Activated T-cell treated with anti-CD3 and anti-CD28 coated beads, Interleukin-2, amount 50 U/mL, for 72 hours (primary cell): ENCODE measurements around the gene FXN. TPM values are rescaled to one million over a fixed set of nuclear protein-coding genes. Genes with fewer than 3 reads are reported as not detected.
"Not testable (repeated sequence)": the region's sequence is repeated elsewhere in the genome, so short reads cannot be mapped to it uniquely, and the experiment has no call there.

Experiments used
- ATAC-seq, 2 donors: fragments of 150-1000 bp; cut with Tn5 transposase; replicated peaks in 1 of 2; 2 replicates each; pipeline ENCODE4 v1.10.0; 2021; ENCODE audit warnings: moderate library complexity in 2 of 2, mild to moderate bottlenecking in 1 of 2
- DNase-seq, 2 donors: peaks; one replicate each; pipeline ENCODE4 v3.0.0; 2021 to 2022; ENCODE audit warnings: mixed read lengths in 1 of 2
- H3K27ac Mint-ChIP-seq: one replicate; pipeline ENCODE4 v1.8.0; 2022; ENCODE audit warnings: mild to moderate bottlenecking, moderate library complexity, mixed read lengths
- H3K27me3 Mint-ChIP-seq: one replicate; pipeline ENCODE4 v1.8.0; 2022; ENCODE audit warnings: low read depth, mixed read lengths
- H3K36me3 Mint-ChIP-seq, 2 donors: one replicate each; pipeline ENCODE4 v1.8.0; 2022; ENCODE audit warnings: mixed read lengths in 2 of 2, mild to moderate bottlenecking in 1 of 2; ENCODE audit not compliant: insufficient read depth in 2 of 2
- H3K4me1 Mint-ChIP-seq: one replicate; pipeline ENCODE4 v1.8.0; 2022; ENCODE audit warnings: low read depth, mixed read lengths
- H3K4me3 Mint-ChIP-seq, 2 donors: one replicate each; pipeline ENCODE4 v1.8.0; 2022; ENCODE audit warnings: mild to moderate bottlenecking in 2 of 2, mixed read lengths in 2 of 2, moderate library complexity in 2 of 2
- H3K9me3 Mint-ChIP-seq, 2 donors: one replicate each; pipeline ENCODE4 v1.8.0; 2022; ENCODE audit warnings: mixed read lengths in 2 of 2
- total RNA-seq, 2 donors: library from RNA; stranded (reverse); gene quantifications; one replicate each; pipeline ENCODE4 v1.2.3, GENCODE V29; 2022

FXN gene
- total RNA-seq, 2 donors from 2014 or later, result 14.6 to 18.6 TPM

- not testable (repeated sequence) for H3K27me3 Mint-ChIP-seq, ATAC-seq, H3K4me3 Mint-ChIP-seq, H3K27ac Mint-ChIP-seq, H3K9me3 Mint-ChIP-seq, H3K36me3 Mint-ChIP-seq, H3K4me1 Mint-ChIP-seq, DNase-seq
Measured at GRCh38 chr9:69103348-69103996, 67.9 kb downstream of the FXN start.

- Mint-ChIP-seq H3K4me1 (no peaks in the 10 kb centered on the region), H3K27me3 (no peaks in the 10 kb centered on the region), H3K36me3 (no peaks in the 10 kb centered on the region), H3K4me3 (no peak overlapping the region), H3K9me3 (no peaks in the 10 kb centered on the region), H3K27ac (no peak overlapping the region)
- no peak for ATAC-seq
- DNase-seq, result no peak
Measured at GRCh38 chr9:69104830-69105527, 69.4 kb downstream of the FXN start.

- no peaks in the 10 kb centered on the region for H3K36me3 Mint-ChIP-seq
- H3K4me1 Mint-ChIP-seq, result no peaks in the 10 kb centered on the region
- H3K4me3 Mint-ChIP-seq, result no peak overlapping the region
- no peak overlapping the region for H3K27ac Mint-ChIP-seq
- no peak for ATAC-seq
- H3K9me3 Mint-ChIP-seq, result no peaks in the 10 kb centered on the region
- no peak for DNase-seq
- H3K27me3 Mint-ChIP-seq, result no peaks in the 10 kb centered on the region
Measured at GRCh38 chr9:69107771-69108170, 72.2 kb downstream of the FXN start.

DNA sequence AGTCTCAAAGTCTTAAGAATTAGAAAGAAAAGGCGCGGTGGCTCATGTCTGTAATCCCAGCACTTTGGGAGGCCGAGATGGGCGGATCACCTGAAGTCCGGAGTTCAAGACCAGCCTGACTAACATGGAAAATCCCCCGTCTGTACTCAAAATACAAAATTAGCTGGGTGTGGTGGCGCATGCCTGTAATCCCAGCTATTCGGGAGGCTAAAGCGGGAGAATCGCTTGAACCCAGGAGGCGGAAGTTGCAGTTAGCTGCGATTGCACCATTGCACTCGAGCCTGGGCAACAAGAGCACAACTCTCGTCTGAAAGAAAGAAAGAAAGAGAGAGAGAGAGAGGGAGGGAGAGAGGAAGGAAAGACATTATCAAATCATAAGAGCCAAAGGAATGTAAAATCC, 73.2 kb downstream of the FXN start:
- H3K27me3 Mint-ChIP-seq, H3K9me3 Mint-ChIP-seq, H3K4me3 Mint-ChIP-seq, DNase-seq, H3K27ac Mint-ChIP-seq, H3K4me1 Mint-ChIP-seq, ATAC-seq, H3K36me3 Mint-ChIP-seq: not testable (repeated sequence)

DNA sequence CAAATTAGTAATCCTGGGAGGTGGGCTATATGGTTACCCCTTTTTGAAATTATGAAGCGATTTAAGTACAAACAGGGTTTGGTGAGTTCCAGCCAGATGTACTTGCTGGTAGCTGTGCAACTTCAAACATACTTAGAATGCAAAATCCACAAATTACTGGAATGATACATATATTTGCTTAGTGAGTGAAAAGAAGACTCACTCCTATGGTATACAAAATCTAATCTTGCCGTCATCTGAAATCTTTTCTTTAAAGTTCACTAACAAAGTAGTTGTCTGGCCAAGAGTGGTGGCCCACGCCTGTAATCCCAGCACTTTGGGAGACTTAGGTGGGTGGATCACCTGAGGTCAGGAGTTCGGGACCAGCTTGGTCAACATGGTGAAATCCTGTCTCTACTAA, 73.6 kb downstream of the FXN start:
- ATAC-seq (no peak), DNase-seq (no peak)
- H3K9me3 Mint-ChIP-seq, result no peaks in the 10 kb centered on the region
- H3K27me3 Mint-ChIP-seq, result no peaks in the 10 kb centered on the region
- H3K4me1 Mint-ChIP-seq, result no peaks in the 10 kb centered on the region
- H3K36me3 Mint-ChIP-seq, result no peaks in the 10 kb centered on the region
- no peak overlapping the region for H3K4me3 Mint-ChIP-seq
- no peak overlapping the region for H3K27ac Mint-ChIP-seq

GRCh38 chr9:69112646-69113045, 77.1 kb downstream of the FXN start:
- H3K27ac Mint-ChIP-seq, DNase-seq, H3K27me3 Mint-ChIP-seq, H3K4me3 Mint-ChIP-seq, ATAC-seq, H3K36me3 Mint-ChIP-seq, H3K4me1 Mint-ChIP-seq, H3K9me3 Mint-ChIP-seq: not testable (repeated sequence)

GRCh38 chr9:69115621-69116020, 80.1 kb downstream of the FXN start:
- ATAC-seq, result no peak
- H3K9me3 Mint-ChIP-seq, result no peaks in the 10 kb centered on the region
- H3K4me3 Mint-ChIP-seq, result no peak overlapping the region
- H3K27me3 Mint-ChIP-seq, result no peaks in the 10 kb centered on the region
- peaks cover 4% of the 10 kb centered on the region for H3K4me1 Mint-ChIP-seq
- no peak for DNase-seq
- H3K36me3 Mint-ChIP-seq, result no peaks in the 10 kb centered on the region
- no peak overlapping the region for H3K27ac Mint-ChIP-seq

DNA sequence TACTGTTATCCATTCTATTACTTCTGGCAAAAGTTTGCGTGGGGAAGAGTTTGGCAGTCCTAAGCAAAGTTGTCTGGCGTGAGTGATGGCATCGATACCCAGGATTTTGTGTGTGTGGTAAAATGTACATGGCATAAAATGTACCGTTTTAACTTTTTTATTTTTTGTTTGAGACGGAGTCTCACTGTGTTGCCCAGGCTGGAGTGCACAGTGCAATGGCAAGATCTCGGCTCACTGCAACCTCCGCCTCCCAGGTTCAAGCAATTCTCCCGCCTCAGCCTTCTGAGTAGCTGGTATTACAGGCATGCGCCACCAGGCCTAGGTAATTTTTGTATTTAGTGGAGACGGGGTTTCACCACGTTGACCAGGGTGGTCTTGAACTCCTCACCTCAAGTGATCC, 83.1 kb downstream of the FXN start:
- no peak overlapping the region for H3K4me3 Mint-ChIP-seq
- H3K36me3 Mint-ChIP-seq, result no peaks in the 10 kb centered on the region
- H3K9me3 Mint-ChIP-seq, result no peaks in the 10 kb centered on the region
- DNase-seq, result no peak
- H3K27ac Mint-ChIP-seq, result no peak overlapping the region
- no peaks in the 10 kb centered on the region for H3K27me3 Mint-ChIP-seq
- peaks cover 14% of the 10 kb centered on the region for H3K4me1 Mint-ChIP-seq
- no peak for ATAC-seq

DNA sequence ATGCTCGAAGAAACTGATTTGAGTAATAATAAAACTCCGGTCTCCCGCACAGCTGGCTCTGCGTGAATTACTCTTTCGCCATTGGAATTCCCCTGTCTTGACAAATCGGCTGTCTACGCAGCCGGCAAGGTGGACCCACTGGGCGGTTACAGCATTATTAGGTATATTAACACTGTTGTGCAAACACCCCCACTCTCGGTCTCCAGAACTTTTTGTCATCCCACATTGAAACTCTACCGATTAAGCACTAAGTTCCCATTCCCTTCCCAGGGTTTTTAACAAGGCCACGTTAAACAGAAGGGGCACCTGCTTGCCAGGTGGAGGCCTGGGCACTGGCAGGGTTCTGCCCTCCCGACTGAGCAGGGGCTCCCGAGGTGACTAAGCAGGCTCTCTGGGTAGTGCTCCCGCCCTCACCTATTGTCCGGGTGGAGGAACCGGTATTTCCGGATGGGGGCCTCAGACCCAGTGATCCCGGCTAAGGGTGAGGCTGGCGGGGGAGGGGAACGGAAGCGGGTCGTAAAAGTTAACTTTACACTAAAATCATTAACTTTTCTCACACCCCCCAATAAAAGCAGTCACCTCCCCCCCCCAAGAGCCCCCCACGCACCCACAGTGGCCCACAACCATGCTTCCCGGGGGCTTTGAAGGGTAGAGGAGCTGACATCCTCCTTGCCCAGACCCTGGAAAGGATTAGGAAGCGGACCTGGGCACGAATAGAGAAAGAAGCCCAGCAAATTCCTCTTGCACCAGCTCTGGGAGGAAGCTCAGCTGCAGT, 85.0 kb downstream of the FXN start:
- Mint-ChIP-seq H3K4me3 (peak overlapping the region; percentile 92), H3K36me3 (no peaks in the 10 kb centered on the region), H3K4me1 (peaks cover 14% of the 10 kb centered on the region), H3K9me3 (no peaks in the 10 kb centered on the region), H3K27ac (no peak overlapping the region), H3K27me3 (no peaks in the 10 kb centered on the region)
- ATAC-seq (no peak), DNase-seq (peak; percentile 8 to 25)

DNA sequence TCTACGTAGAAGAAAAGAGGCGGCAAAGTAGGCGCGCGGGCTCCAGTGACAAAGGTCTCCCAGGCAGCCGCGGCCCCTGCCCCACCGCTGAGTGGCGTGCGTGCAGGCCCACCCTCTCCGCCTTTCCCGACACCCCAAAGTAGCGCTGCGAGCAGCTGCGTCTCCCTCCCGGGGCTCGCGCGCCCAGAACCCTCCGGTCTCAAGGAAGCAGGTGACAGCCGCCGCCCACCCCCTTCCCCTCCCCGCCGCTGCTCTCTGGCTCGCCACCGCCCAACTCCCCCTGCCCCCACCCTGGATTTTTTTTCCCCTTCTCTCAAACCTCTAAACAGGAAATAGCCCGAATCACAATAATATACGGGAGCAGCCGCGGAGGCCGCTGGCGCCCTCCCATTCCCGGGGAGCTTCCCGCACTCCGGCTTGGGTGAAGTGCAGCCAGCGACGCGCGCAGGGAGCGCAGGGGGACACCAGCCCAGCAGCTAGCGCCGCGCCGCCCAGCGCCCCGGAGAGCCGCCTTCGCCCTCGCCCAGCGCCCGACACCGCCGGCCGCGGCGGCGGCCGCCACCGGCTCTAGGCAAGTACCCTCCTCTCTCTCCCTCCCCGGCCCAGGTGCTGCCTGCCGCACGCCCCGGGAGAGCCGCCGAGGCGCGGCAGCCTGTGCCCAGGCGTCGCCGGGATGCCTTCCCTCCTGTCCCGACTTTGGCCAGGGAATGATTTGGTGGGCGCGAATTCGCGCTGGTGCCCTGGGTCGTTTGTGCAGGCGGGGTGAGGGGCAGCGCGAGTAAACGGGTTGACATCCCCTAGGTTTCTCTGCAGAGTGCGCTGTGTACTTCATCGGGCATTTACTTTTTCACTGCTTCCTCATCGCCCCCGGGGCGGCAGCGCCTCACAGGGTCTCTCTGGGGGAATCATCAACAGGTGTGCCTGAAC, 85.9 kb downstream of the FXN start:
- Mint-ChIP-seq H3K9me3 (no peaks in the 10 kb centered on the region), H3K4me3 (peak overlapping the region; percentile 92), H3K27ac (no peak overlapping the region), H3K36me3 (no peaks in the 10 kb centered on the region), H3K27me3 (no peaks in the 10 kb centered on the region), H3K4me1 (peaks cover 14% of the 10 kb centered on the region)
- ATAC-seq, result peak; percentile 86 to 87
- peak; percentile 45 to 48 for DNase-seq

- Mint-ChIP-seq H3K9me3 (no peaks in the 10 kb centered on the region), H3K27ac (no peak overlapping the region), H3K4me3 (peak overlapping the region; percentile 92), H3K36me3 (no peaks in the 10 kb centered on the region), H3K4me1 (peaks cover 14% of the 10 kb centered on the region), H3K27me3 (no peaks in the 10 kb centered on the region)
- ATAC-seq (peak; percentile 68 to 74), DNase-seq (peak; percentile 38 to 58)
Measured at GRCh38 chr9:69122082-69122548, 86.6 kb downstream of the FXN start.

DNA sequence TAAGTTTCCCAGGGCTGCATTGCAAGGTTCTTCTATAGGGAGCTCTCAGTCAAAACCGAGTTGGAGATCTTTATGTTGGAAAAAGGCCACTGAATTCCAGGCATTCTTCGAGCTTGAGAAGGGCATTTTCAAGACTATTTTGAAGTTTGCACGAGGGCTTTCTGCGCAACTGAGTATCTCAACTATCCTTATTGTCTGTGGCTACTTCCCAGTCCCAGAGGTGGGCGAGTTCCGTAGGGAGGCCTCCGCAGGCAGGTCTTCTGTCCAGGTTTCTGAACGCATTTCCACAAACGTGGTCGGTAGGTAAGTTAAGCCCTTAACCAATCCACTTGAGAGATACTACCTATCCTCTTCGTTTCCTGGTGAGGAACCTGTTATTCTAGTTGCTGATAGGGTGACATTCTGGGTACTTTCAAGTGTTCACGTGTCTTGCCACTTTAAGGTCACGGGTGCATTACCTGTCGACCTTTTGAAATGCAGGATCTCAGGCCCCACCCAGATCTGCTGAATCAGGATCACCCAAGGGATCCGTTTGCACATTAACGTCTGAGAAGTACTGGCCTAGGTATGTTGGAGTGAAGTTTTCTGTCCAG, 87.1 kb downstream of the FXN start:
- peaks cover 14% of the 10 kb centered on the region for H3K4me1 Mint-ChIP-seq
- H3K9me3 Mint-ChIP-seq, result no peaks in the 10 kb centered on the region
- H3K27ac Mint-ChIP-seq, result no peak overlapping the region
- DNase-seq (no peak), ATAC-seq (no peak)
- no peaks in the 10 kb centered on the region for H3K27me3 Mint-ChIP-seq
- H3K36me3 Mint-ChIP-seq, result no peaks in the 10 kb centered on the region
- H3K4me3 Mint-ChIP-seq, result peak overlapping the region; percentile 92
